Measurements from ENCODE around the gene CRYZL1.
"Not testable (repeated sequence)": the region's sequence is repeated elsewhere in the genome, so short reads cannot be mapped to it uniquely, and the experiment has no call there.

Gene CRYZL1

DNA sequence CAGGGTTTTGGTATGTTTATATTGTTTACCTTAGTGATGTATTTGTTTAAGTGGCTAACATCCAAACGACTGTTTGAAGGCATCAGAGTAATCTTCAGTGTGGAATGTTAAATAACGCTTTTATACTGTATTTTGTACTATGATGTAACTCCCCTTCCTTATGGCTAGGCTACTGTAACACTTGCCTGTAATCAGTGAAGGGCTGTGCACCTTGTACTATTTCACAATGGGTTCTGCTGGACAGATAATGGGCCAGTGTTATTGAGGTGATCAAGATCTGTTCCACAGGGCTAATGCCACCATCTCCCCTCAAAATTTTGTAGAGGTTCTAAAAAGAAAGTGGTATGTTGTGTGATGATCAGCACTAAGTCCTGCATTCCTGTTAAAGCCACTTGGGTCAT lies 64.8 kb downstream of the CRYZL1 start:
- DNase-seq (ENCODE audit: low read depth); H3K4me3 ChIP-seq (ENCODE audit: low read depth, low read length): not testable (repeated sequence)

DNA sequence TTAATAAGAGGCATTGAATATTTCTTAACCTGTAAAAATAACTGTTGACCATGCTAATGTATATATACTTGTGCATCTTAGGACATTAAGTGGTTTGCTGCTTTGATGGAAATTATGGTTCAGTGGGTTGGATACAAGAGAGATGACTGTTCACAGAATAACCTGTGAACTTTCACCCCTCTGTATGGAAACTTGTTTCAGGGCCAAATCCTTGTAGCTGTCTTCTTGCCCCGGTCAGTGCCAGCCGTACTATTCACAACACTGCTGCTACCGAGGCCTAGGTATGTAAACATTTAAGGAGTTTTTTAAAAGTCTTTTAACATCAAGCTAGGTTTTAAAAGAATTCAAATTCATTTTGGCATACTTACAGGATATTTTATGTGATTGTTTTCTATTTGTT lies 69.2 kb downstream of the CRYZL1 start:
- DNase-seq (ENCODE audit: low read depth) = no peak
- H3K4me3 ChIP-seq (ENCODE audit: low read depth, low read length) = no peak overlapping the region

DNA sequence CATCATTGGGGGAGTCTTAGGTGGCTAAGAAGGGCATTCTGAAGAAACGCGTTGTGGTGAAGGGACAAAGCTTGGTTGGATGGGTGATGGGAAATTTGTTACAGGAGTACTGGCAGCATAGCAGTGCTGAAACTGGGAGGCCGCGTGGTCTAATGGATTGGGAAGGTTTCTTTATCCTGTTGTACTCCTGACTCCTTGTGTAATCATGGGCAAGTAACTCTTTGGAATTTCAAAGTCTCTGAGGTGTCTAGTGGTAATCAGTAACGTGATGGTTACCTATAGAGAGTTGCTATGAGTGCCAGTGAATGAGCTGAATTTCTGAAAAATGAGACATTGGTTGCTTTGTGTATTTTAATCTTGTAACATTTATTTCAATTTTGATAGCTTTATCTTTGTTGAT lies 71.5 kb downstream of the CRYZL1 start:
- no peak overlapping the region for H3K4me3 ChIP-seq (ENCODE audit: low read depth, low read length)
- no peak for DNase-seq (ENCODE audit: low read depth)

DNA sequence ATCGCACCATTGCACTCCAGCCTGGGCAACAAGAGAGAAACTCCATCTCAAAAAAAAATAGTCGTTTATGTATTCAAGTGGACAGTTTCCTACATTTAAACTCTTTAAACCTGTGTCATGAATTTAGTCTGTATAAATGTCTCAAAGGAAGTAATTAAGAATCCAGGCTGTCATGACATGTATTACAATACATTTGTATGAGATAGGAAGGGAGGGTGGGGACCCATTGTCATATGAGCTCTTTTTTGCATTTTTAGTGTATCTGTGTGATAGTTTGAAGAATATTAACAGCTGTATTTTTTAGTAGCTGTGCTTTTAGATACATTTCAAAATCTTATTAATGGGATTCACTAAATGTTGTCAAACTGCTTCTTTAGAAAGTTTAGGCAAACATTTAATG lies 73.1 kb downstream of the CRYZL1 start:
- H3K4me3 ChIP-seq (ENCODE audit: low read depth, low read length) = no peak overlapping the region
- no peak for DNase-seq (ENCODE audit: low read depth)

DNA sequence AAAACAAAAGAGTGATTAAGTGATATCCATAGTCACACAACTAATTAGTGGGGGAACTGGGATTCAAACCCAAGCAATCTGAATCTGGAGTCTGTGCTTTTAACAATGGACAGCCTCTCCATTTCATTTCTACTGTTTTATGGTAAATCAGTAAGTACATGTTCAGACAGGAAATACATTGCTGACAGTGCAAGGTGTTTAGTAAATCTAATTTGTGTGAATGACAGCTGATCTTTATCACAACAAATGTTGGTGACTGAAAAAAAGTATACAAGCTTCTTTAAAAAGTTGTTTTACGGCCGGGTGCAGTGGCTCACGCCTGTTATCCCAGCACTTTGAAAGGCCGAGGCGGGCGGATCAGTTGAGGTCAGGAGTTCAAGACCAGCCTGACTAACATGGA lies 73.6 kb downstream of the CRYZL1 start:
- no peak for DNase-seq (ENCODE audit: low read depth)
- H3K4me3 ChIP-seq (ENCODE audit: low read depth, low read length) = no peak overlapping the region

DNA sequence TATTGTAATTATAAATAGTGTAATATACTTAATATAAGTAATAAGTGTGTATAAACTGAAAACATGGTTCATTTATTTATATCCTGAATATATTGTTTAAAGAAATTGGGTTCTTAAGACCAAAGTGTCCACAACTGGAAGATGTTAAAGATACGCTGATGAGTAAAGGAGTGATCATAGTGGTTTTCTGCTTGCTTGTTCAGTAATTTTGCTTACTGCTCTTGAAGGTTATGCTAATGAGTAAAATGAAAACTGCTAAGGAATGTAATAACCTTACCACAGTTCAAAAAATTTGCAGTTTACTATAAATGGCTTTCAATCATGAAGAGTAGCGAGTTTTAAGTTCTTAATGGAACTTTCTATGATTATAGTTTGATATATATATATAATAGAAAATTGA lies 75.0 kb downstream of the CRYZL1 start:
- DNase-seq (ENCODE audit: low read depth) = no peak
- no peak overlapping the region for H3K4me3 ChIP-seq (ENCODE audit: low read depth, low read length)

DNA sequence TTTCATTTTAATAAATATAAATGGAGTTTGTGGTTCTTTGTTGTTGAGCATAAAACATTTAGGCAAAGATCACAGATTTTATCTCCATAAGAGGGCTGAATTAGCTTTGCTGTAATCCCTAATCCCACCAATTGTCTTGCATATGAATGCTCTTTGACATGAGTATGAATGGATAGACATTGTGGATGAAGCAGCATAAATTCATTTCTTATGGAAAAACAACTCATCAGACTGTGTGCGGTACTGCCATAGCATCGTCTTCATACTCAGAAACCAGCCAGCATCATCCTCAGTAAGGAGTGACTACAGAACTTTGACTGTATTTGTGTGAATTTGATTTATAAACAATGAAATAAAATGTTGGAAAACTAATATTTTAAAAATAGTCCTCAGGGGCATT lies 79.2 kb downstream of the CRYZL1 start:
- no peak for DNase-seq (ENCODE audit: low read depth)
- H3K4me3 ChIP-seq (ENCODE audit: low read depth, low read length) = no peak overlapping the region

DNA sequence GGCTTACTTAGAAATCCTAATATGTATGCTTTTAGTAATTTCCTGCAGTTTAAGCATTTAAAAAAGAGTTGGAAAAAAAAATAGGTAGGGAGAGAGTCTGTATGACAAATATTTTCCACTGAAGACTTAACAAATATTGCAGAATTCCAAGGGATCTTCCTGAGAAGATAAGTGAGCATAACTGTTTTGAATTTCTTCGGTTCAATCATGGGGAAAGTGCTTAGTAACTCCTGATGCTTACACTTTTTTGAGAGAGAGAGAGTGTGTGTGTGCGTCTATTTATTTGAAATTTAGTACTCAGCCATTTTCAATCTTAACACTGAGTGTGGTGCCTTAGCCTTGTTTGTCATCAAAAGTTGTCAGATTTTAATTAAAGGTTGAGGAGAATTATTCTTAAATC lies 80.2 kb downstream of the CRYZL1 start:
- no peak overlapping the region for H3K4me3 ChIP-seq (ENCODE audit: low read depth, low read length)
- DNase-seq (ENCODE audit: low read depth) = no peak

DNA sequence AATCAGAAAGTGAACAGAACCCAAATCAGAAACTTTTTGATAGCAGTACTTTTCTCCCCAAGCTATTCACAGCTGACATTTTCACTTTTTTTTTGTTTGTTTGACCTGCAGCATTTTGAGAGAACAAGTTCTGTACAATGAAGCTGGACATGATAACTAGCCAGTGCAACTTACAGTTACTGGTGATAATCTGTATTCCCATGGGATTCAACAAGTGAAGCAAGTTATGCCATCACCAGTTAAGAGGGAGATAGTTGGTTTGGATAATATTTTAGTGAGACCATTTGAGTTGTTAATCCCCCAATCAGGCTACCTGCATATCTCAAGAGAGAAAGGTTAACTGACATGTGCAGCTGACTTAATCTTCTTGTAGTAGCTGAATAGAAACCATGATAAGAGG lies 80.6 kb downstream of the CRYZL1 start:
- no peak overlapping the region for H3K4me3 ChIP-seq (ENCODE audit: low read depth, low read length)
- DNase-seq (ENCODE audit: low read depth) = no peak

DNA sequence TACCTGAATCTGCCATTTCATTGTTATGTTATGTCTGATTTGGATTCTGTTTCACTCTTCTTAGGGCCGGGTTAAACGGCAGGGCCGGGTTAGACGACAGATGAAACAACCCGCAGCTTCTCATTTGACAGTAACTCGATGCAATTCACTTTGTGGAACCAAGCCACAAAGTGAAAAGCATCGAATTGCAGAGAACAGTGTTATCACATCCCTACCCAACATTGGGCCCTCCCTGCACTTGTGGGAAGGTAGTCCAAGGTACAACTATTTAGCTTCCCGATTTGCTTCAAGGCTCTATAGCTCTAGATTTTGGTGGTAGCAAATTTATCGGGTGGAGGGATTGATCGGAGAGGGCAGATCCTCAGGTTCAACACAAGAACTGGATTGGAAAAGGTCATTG lies 81.7 kb downstream of the CRYZL1 start:
- DNase-seq (ENCODE audit: low read depth) = no peak
- H3K4me3 ChIP-seq (ENCODE audit: low read depth, low read length) = no peak overlapping the region

DNA sequence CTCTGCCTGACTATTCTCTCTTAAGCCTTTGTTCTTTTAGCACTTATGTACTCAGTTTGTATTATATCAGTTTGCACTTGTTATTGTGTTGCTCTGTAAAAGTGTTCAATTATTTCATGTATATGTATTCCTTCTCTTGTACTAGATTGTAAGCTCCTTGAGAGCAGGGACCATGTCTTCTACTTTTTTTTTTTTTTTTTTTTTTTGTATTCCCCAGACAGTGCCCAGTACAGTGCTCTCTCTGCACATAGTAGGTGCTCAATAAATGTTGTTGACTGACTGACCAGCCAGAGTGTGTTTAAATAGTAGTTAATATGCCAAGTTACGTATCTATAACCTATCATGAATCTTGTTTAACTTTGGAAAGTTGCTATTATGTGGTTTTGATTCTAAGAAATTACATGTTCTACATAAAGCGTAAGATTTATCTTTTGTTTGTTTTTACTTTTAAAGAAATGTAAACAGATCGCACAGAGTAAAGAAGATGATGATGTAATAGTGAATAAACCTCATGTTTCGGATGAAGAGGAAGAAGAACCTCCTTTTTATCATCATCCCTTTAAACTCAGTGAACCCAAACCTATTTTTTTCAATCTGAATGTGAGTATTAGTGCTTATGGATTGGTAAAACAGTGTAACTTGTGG lies 82.6 kb downstream of the CRYZL1 start:
- no peak for DNase-seq (ENCODE audit: low read depth)
- no peak overlapping the region for H3K4me3 ChIP-seq (ENCODE audit: low read depth, low read length)

DNA sequence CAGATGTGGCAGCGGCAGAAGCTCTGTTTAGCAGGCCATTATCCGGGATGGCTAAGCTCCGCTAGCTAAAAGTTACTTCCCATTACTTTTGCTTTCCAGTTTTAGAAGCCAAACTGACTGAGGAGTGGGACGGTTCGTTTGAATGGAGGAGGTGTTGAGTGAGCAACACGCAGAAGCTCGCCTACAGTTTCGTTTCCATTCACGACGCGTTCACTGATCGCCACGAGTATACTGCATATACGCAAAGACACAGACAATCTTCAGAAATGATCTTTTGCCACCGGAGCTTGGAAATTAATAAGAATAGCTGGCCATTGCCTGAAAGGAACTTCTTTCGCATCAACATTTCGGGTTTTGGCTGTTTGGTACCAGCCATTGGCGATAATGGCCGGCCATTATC lies 84.1 kb downstream of the CRYZL1 start:
- no peak for DNase-seq (ENCODE audit: low read depth)
- no peak overlapping the region for H3K4me3 ChIP-seq (ENCODE audit: low read depth, low read length)

DNA sequence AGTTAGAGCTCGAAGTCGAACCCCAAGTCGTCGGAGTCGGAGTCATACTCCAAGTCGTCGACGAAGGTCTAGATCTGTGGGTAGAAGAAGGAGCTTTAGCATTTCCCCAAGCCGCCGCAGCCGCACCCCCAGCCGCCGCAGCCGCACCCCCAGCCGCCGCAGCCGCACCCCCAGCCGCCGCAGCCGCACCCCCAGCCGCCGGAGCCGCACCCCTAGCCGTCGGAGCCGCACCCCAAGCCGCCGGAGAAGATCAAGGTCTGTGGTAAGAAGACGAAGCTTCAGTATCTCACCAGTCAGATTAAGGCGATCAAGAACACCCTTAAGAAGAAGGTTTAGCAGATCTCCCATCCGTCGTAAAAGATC lies 86.6 kb downstream of the CRYZL1 start:
- H3K4me3 ChIP-seq (ENCODE audit: low read depth, low read length) = no peak overlapping the region
- no peak for DNase-seq (ENCODE audit: low read depth)

DNA sequence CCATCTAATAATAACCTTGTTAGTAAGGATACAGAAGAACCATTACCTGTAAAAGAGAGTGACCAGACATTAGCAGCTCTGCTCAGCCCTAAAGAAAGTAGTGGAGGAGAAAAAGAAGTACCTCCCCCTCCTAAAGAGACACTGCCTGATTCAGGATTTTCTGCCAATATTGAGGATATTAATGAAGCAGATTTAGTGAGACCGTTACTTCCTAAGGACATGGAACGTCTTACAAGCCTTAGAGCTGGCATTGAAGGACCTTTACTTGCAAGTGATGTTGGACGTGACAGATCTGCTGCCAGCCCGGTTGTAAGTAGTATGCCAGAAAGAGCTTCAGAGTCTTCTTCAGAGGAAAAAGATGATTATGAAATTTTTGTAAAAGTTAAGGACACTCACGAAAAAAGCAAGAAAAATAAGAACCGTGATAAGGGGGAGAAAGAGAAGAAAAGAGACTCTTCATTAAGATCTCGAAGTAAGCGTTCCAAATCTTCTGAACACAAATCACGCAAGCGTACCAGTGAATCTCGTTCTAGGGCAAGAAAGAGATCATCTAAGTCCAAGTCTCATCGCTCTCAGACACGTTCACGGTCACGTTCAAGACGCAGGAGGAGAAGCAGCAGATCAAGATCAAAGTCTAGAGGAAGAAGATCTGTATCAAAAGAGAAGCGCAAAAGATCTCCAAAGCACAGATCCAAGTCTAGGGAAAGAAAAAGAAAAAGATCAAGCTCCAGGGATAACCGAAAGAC lies 87.1 kb downstream of the CRYZL1 start:
- H3K4me3 ChIP-seq (ENCODE audit: low read depth, low read length) = no peak overlapping the region
- DNase-seq (ENCODE audit: low read depth) = no peak

DNA sequence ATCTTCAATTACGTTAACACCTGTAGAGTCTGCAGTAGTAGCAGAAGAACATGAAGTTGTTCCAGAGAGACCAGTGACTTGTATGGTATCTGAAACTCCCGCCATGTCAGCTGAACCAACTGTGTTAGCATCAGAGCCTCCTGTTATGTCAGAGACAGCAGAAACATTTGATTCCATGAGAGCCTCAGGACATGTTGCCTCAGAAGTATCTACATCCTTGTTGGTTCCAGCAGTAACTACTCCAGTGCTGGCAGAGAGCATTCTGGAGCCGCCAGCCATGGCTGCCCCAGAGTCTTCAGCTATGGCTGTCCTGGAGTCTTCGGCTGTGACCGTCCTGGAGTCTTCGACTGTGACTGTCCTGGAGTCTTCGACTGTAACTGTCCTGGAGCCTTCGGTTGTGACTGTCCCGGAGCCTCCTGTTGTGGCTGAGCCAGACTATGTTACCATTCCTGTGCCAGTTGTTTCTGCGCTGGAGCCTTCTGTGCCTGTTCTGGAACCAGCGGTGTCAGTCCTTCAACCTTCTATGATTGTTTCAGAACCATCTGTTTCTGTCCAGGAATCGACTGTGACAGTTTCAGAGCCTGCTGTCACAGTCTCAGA lies 88.4 kb downstream of the CRYZL1 start:
- no peak overlapping the region for H3K4me3 ChIP-seq (ENCODE audit: low read depth, low read length)
- no peak for DNase-seq (ENCODE audit: low read depth)

DNA sequence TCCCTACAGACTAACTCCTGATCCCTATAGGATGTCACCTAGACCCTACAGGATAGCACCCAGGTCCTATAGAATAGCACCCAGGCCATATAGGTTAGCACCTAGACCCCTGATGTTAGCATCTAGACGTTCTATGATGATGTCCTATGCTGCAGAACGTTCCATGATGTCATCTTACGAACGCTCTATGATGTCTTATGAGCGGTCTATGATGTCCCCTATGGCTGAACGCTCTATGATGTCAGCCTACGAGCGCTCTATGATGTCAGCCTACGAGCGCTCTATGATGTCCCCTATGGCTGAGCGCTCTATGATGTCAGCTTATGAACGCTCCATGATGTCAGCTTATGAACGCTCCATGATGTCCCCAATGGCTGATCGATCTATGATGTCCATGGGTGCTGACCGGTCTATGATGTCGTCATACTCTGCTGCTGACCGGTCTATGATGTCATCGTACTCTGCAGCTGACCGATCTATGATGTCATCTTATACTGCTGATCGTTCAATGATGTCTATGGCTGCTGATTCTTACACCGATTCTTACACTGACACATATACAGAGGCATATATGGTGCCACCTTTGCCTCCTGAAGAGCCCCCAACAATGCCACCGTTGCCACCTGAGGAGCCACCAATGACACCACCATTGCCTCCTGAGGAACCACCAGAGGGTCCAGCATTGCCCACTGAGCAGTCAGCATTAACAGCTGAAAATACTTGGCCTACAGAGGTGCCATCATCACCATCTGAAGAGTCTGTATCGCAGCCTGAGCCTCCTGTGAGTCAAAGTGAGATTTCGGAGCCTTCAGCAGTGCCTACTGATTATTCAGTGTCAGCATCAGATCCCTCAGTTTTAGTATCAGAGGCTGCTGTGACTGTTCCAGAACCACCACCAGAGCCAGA lies 89.2 kb downstream of the CRYZL1 start:
- DNase-seq (ENCODE audit: low read depth) = no peak
- H3K4me3 ChIP-seq (ENCODE audit: low read depth, low read length) = no peak overlapping the region

DNA sequence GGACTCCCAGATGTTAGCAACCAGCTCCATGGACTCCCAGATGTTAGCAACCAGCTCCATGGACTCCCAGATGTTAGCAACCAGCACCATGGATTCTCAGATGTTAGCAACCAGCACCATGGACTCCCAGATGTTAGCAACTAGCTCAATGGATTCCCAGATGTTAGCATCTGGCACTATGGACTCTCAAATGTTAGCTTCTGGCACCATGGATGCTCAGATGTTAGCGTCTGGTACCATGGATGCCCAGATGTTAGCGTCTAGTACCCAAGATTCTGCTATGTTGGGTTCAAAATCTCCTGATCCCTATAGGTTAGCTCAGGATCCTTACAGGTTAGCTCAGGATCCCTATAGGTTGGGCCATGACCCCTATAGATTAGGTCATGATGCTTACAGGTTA lies 89.9 kb downstream of the CRYZL1 start:
- H3K4me3 ChIP-seq (ENCODE audit: low read depth, low read length) = no peak overlapping the region
- no peak for DNase-seq (ENCODE audit: low read depth)

DNA sequence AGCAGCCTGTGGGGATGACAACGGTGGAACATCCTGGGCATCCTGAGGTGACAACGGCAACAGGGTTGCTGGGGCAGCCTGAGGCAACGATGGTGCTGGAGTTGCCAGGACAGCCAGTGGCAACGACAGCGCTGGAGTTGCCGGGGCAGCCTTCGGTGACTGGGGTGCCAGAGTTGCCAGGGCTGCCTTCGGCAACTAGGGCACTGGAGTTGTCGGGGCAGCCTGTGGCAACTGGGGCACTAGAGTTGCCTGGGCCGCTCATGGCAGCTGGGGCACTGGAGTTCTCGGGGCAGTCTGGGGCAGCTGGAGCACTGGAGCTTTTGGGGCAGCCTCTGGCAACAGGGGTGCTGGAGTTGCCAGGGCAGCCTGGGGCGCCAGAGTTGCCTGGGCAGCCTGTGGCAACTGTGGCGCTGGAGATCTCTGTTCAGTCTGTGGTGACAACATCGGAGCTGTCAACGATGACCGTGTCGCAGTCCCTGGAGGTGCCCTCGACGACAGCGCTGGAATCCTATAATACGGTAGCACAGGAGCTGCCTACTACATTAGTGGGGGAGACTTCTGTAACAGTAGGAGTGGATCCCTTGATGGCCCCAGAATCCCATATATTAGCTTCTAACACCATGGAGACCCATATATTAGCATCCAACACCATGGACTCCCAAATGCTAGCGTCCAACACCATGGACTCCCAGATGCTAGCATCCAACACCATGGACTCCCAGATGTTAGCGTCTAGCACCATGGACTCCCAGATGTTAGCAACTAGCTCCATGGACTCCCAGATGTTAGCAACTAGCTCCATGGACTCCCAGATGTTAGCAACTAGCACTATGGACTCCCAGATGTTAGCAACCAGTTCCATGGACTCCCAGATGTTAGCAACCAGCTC lies 90.5 kb downstream of the CRYZL1 start:
- no peak for DNase-seq (ENCODE audit: low read depth)
- no peak overlapping the region for H3K4me3 ChIP-seq (ENCODE audit: low read depth, low read length)
